ENCODE results near the gene AIRE.

- TF ChIP-seq CTCF (conservative IDR thresholded peaks at IDR 0.05 in 1 of 2, IDR thresholded peaks at IDR 0.05 in 1 of 2; ENCODE audit: low read depth in 1 of 2, low read length in 2 of 2) (no peak), EZH2 (IDR thresholded peaks at IDR 0.05; ENCODE audit: low read length, missing control alignments) (no peak)
These were observed 22.4 kb upstream of the AIRE start for GRCh38 chr21:44263221-44263760.

All from fibroblast of lung (primary cell).